Suppressor macrophage (primary cell): ENCODE data around the gene SLU7.

ENCODE experiments used
- DNase-seq, 4 experiments: peaks; one replicate each; pipeline ENCODE4 v3.0.0-alpha.2; 2020 to 2022

The SLU7 gene

DNA sequence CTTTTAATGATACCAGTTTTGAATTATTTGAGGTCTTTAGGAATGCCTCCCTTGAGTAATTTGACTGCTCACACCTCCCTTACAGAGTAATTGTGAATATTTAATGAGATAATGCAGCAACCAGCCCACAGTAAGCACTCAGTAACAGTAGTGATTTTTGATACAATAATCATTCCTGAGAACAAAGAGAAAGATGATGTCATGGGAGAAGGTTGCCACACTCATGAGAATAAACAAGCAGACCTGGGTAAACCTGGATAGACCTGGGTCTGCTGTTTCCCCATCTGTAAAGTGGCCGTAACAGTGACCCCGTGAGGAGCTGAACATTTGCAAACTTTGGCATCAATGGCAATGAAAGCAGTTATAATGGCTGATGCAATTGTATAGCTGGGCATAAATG, 52.7 kb downstream of the SLU7 start:
- DNase-seq, result no peak

DNA sequence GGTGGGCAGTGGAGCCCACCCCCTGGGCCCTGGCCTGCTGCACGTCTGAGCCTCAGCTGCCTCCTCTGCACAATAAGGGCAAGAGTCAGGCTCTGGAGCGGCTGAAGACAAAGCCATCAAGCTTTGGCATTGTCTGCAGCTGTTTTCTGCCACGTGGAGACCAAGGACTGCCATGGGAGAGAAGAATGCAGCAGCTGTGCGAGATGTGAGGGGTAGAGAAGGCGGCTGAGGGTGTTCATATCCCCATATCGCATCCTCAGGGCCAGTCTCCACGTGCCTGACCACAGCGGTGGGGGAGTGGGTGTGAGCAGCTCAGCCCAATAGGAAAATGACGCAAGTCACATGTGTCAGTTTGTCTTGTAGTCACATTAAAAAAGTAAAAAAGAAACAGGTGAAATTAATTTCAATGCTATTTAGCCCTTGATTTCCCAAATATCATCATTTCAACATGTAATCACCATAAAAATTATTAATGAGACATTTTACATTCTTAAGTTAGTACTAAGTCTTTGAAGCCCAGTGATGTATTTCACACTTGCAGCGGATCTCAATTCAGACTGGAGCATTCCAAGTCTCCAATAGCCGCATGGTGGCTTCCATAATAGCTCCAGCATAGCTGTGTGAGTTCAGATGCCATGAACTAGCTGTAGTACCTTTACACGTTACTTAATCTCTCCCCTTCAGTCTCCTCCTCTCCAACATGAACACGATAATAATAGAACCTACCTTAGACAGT, 55.1 kb downstream of the SLU7 start:
- no peak for DNase-seq

- DNase-seq, result no peak
Measured at GRCh38 chr5:160363211-160363610, 55.7 kb downstream of the SLU7 start.

- no peak for DNase-seq
Measured at GRCh38 chr5:160361624-160362228, 57.2 kb downstream of the SLU7 start.

- DNase-seq, result no peak
Measured at GRCh38 chr5:160360310-160360709, 58.6 kb downstream of the SLU7 start.

- DNase-seq, result no peak
Measured at GRCh38 chr5:160359816-160360215, 59.1 kb downstream of the SLU7 start.

GRCh38 chr5:160359242-160359641, 59.6 kb downstream of the SLU7 start:
- no peak for DNase-seq

DNA sequence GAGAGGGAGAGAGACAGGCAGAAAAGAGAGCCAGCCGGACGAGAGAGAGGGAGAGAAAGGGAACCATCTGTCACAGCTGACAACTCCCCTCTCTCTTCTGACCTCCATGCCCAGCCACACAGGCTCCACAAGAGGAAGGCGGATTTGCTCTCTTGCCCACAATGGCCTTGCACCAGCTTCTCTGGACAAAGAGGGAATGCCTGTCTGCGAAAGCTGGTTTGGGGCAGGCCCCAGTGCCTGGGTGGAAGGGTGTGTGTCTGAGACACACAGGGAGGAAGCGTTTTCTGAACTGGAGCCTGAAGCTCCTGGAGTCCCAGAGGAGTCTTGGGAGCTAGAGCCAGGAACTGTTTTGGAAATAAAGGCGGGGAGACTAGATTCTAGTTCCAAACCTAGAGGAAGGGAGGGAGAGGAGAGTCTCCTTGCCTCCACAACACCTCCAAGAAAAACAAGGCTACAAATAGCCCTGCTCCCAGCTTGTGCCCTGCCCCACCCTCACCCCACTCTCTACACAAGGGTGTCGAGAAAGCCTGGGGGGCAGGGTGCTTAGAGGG, 60.9 kb downstream of the SLU7 start:
- no peak for DNase-seq

GRCh38 chr5:160357394-160357793, 61.5 kb downstream of the SLU7 start:
- DNase-seq, result no peak

DNA sequence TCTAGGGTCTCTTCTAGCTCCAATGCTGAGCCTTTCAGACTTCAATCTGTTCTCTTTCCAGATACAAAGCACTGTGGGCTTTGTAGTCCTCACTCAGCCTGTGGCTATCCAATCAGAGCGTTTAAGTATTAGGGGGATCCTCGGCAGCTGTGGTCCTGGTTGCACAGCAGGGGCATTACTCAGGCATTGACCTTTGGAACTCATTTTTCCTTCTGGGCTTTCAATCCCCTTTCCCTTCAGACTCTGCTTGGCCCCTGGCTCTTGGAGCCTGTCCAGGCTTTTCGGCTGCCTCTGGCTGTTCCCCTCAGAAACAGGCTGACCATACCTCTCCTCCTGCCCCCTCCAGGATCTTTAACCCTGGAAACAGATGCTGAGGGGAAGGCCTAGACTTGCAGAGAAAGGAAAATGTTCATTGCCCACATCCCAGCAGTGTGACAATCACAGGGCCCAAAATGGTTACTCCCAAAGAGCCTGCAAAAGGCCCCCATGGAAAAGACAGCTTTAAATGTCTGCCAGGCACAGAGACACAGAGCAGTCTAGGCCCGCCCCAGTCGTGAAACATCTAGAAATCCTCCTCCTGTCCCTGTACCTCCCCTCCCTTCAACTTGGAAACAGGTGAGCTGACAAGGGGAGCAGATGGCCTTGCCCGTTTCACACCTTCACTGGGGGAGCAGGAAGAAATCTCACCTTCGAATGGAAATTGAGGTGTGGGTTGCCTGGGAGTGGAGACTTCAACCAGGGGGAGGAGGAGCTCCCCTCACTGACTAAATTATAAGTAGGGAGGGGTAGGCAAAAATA, 62.1 kb downstream of the SLU7 start:
- no peak for DNase-seq

DNA sequence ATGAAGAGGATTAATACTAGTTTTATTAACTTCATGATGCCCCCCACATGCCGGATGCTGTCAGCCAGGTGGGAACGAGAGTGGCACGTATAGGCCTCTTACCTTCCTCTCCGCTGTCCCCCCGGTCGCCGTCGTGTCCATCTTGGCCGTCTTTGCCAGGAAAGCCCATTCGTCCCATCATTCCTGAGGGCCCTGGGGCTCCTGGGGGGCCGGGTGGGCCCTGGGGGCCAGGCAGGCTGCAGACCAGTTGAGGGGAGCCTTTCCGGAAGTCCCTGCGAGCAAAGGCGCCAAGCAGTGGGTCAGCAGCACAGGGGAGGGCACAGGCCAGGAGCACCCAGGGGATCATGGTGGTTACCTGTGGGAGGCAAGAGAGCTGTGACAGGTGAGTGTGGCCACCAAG, 64.2 kb downstream of the SLU7 start:
- no peak for DNase-seq

GRCh38 chr5:160353379-160353778, 65.5 kb downstream of the SLU7 start:
- no peak for DNase-seq

DNA sequence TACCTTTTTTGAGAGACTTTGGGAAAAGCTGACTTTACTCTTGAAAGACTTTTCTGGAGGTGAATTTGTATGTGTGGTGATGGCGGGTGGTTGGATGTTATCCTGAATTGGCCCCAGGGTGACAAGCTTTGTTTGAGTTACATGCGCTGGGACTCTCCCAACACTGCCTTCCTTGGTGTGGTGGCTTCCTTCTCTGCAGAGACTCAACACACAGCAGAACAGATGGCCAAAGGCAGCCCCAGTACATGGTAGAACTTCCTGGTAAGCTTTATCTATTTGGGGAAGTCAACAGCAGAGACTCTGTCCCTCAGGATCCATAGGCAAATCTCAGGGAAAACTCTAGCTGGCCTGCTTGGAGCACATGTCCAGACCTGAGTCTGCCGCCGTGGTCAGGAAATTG, 66.6 kb downstream of the SLU7 start:
- peak in 3 of 4 experiments; percentile 10 to 35 (median 26) for DNase-seq
